SK-N-SH (cell line): ENCODE measurements around the gene AFAP1. TPM values are rescaled to one million over a fixed set of nuclear protein-coding genes. Genes with fewer than 3 reads are reported as not detected.

Experiments used
- CTCF ChIA-PET: fragments of 300-600, 350-600 bp; formaldehyde crosslinking; extraction: SDS; loops from one replicate; lab custom pipeline; 2021; lab: Yijun Ruan, JAX
- POLR2A ChIA-PET: fragments of 350-600 bp; sonication (Branson Sonifier 250); formaldehyde crosslinking; extraction: SDS; loops from one replicate; lab custom pipeline; 2020; ENCODE audit warnings: antibody characterized with exemption, inconsistent platforms; lab: Yijun Ruan, JAX
- DNase-seq: peaks from one replicate; pipeline ENCODE4 v3.0.0; 2012
- H2AFZ ChIP-seq: fragments of 200-600 bp; sonication (generic); 2 replicates; pipeline ENCODE4 v1.8.1; 2016; ENCODE audit warnings: antibody characterized with exemption, mild to moderate bottlenecking, low read depth
- H3F3A ChIP-seq: fragments of 200-600 bp; sonication (generic); replicated peaks from 2 replicates; pipeline ENCODE3; 2016; ENCODE audit warnings: antibody characterized with exemption, mild to moderate bottlenecking; ENCODE audit not compliant: insufficient read depth
- H3K27ac ChIP-seq, 2 experiments: fragments of 200-500 bp in 1 of 2; fragments of 200-600 bp in 1 of 2; sonication (Bioruptor generic) in 1 of 2; sonication (generic), shearing (Covaris generic) in 1 of 2; 2 replicates each; pipeline versions ENCODE4 v1.5.1 to v1.6.1; 2014 to 2016; ENCODE audit warnings: low read depth in 2 of 2, inconsistent platforms in 1 of 2, low read length in 1 of 2, mild to moderate bottlenecking in 1 of 2, mixed read lengths in 1 of 2
- H3K27me3 ChIP-seq: fragments of 200-600 bp; sonication (generic), shearing (Covaris generic); 2 replicates; pipeline ENCODE4 v1.6.1; 2016; ENCODE audit warnings: mixed run types; ENCODE audit not compliant: insufficient read depth
- H3K36me3 ChIP-seq, 2 experiments: fragments of 200-500 bp in 1 of 2; fragments of 200-600 bp in 1 of 2; sonication (Bioruptor generic) in 1 of 2; sonication (generic) in 1 of 2; replicated peaks in 1 of 2; 2 replicates each; pipeline versions ENCODE3 to v1.5.1; 2014 to 2016; ENCODE audit warnings: low read length in 1 of 2, mild to moderate bottlenecking in 1 of 2; ENCODE audit not compliant: insufficient read depth in 2 of 2, control insufficient read depth in 1 of 2
- H3K4me1 ChIP-seq, 2 experiments: fragments of 200-500 bp in 1 of 2; fragments of 200-600 bp in 1 of 2; sonication (Bioruptor generic) in 1 of 2; sonication (generic), shearing (Covaris generic) in 1 of 2; 2 replicates each; pipeline versions ENCODE4 v1.5.1 to v1.6.1; 2014 to 2016; ENCODE audit warnings: low read depth in 1 of 2, low read length in 1 of 2, mixed run types in 1 of 2; ENCODE audit not compliant: insufficient read depth in 2 of 2, control insufficient read depth in 1 of 2
- H3K4me2 ChIP-seq: fragments of 200-600 bp; sonication (generic), shearing (Covaris generic); 2 replicates; pipeline ENCODE4 v1.6.1; 2017; ENCODE audit warnings: mixed run types
- H3K4me3 ChIP-seq, 2 experiments: fragments of 200-500 bp in 1 of 2; fragments of 200-600 bp in 1 of 2; sonication (Bioruptor generic) in 1 of 2; sonication (generic), shearing (Covaris generic) in 1 of 2; 2 replicates each; pipeline versions ENCODE4 v1.5.1 to v1.8.1; 2014 to 2016; ENCODE audit warnings: low read depth in 2 of 2, inconsistent platforms in 1 of 2, low read length in 1 of 2, mild to moderate bottlenecking in 1 of 2, mixed read lengths in 1 of 2, moderate library complexity in 1 of 2
- H3K79me2 ChIP-seq: fragments of 200-600 bp; sonication (generic); 2 replicates; pipeline ENCODE4 v1.8.1; 2017; ENCODE audit warnings: mild to moderate bottlenecking; ENCODE audit not compliant: insufficient read depth
- H3K9ac ChIP-seq: fragments of 200-600 bp; sonication (generic); 2 replicates; pipeline ENCODE4 v1.6.1; 2017; ENCODE audit warnings: mixed run types
- H3K9me2 ChIP-seq: fragments of 200-600 bp; sonication (generic); 2 replicates; pipeline ENCODE4 v1.6.1; 2017; ENCODE audit warnings: mixed run types
- H3K9me3 ChIP-seq: fragments of 200-600 bp; sonication (generic); 2 replicates; pipeline ENCODE4 v1.6.1; 2017; ENCODE audit warnings: mixed run types, mild to moderate bottlenecking, moderate library complexity
- H4K20me1 ChIP-seq: fragments of 200-600 bp; sonication (generic); 2 replicates; pipeline ENCODE4 v1.6.1; 2017; ENCODE audit warnings: mild to moderate bottlenecking, mixed run types; ENCODE audit not compliant: insufficient read depth
- CHD2 ChIP-seq: fragments of 150-350 bp; IDR thresholded peaks from 2 replicates; pipeline ENCODE4 v1.6.1; 2018; ENCODE audit warnings: low read length; ENCODE audit not compliant: partially characterized antibody
- CTCF ChIP-seq: fragments of 200-600 bp; sonication (generic); IDR thresholded peaks from 2 replicates; pipeline ENCODE4 v1.6.1; 2017; ENCODE audit warnings: antibody characterized with exemption, mild to moderate bottlenecking, moderate library complexity
- ELF1 ChIP-seq: IDR thresholded peaks from 2 replicates; pipeline ENCODE4 v1.4.0; 2012
- EP300 ChIP-seq, 2 experiments: IDR thresholded peaks; 2 replicates each; pipeline versions ENCODE4 v1.4.0 to v1.6.1; 2012; ENCODE audit warnings: borderline replicate concordance in 1 of 2, low read depth in 1 of 2, low read length in 1 of 2
- FOXJ3 ChIP-seq: sonication (generic); formaldehyde crosslinking; IDR thresholded peaks from 2 replicates; pipeline ENCODE4 v1.5.1; 2020; ENCODE audit warnings: mild to moderate bottlenecking, missing genetic modification reagents
- FOXM1 ChIP-seq: IDR thresholded peaks from 2 replicates; pipeline ENCODE4 v1.4.0; 2012; ENCODE audit warnings: low read depth, mild to moderate bottlenecking
- MAX ChIP-seq: IDR thresholded peaks from 2 replicates; pipeline ENCODE4 v1.4.0; 2012; ENCODE audit warnings: low read depth
- RFX5 ChIP-seq: IDR thresholded peaks from 2 replicates; pipeline ENCODE4 v1.6.1; 2012; ENCODE audit warnings: mild to moderate bottlenecking, improper control_type of control experiment, low read length
- RXRA ChIP-seq: IDR thresholded peaks from 2 replicates; pipeline ENCODE4 v1.4.0; 2012; ENCODE audit warnings: low read depth, mild to moderate bottlenecking, borderline replicate concordance
- SIN3A ChIP-seq: IDR thresholded peaks from 2 replicates; pipeline ENCODE4 v1.6.1; 2012; ENCODE audit warnings: low read depth, mild to moderate bottlenecking, low read length, moderate library complexity, borderline replicate concordance
- SMC3 ChIP-seq: IDR thresholded peaks from 2 replicates; pipeline ENCODE4 v1.6.1; 2012; ENCODE audit warnings: low read depth, low read length, improper control_type of control experiment
- TAF1 ChIP-seq: IDR thresholded peaks from 2 replicates; pipeline ENCODE4 v1.6.1; 2012; ENCODE audit warnings: low read depth, mild to moderate bottlenecking, low read length, moderate library complexity, borderline replicate concordance
- USF1 ChIP-seq: IDR thresholded peaks from 2 replicates; pipeline ENCODE4 v1.4.0; 2012; ENCODE audit warnings: low read depth, borderline replicate concordance
- ZBTB33 ChIP-seq: IDR thresholded peaks from 2 replicates; pipeline ENCODE4 v1.4.0; 2012; ENCODE audit warnings: low read depth, borderline replicate concordance
- WGBS: methylation state at CpG from one replicate; pipeline ENCODE4 v1.1.6; 2017; ENCODE audit warnings: low lambda C conversion rate; 5-methylcytosine and 5-hydroxymethylcytosine counted together
- polyA plus RNA-seq, 3 experiments: library from polyadenylated mRNA; depleted of rRNA; stranded (reverse); fragments of >200 nt; gene quantifications; 2 replicates each; pipeline ENCODE4 v1.2.3, GENCODE V29; 2012

Gene AFAP1
- polyA plus RNA-seq, 1 of the 3 experiments (the other 2 are of a cell fraction) = 67.9 TPM

GRCh38 chr4:7842384-7843279 is 97.0 kb downstream of the AFAP1 start (continued):
- peak; percentile 86 for TF ChIP-seq ZBTB33
- peak; percentile 39; the same call in 1 of the 2 replicates for TF ChIP-seq USF1
- peak; percentile 33; the same call in 1 of the 2 replicates for TF ChIP-seq SIN3A
- TF ChIP-seq EP300 (IDR thresholded peaks at IDR 0.05; ENCODE audit: borderline replicate concordance in 1 of 2, low read depth in 1 of 2, low read length in 1 of 2) = peak; percentile 54 to 99; a peak in 3 of 4 replicates
- peak; percentile 65 for TF ChIP-seq ELF1
- no peak for TF ChIP-seq RFX5
- peak; percentile 89; the same call in 1 of the 2 replicates for TF ChIP-seq RXRA
- TF ChIP-seq TAF1 = peak; percentile 31; the same call in 1 of the 2 replicates
- TF ChIP-seq FOXJ3 = no peak
- TF ChIP-seq FOXM1 = peak; percentile 95
- TF ChIP-seq SMC3 = no peak
- no peak for TF ChIP-seq CHD2
- TF ChIP-seq, all 33 proteins: peak for 20

- 97% methylated on average over 2 of the region's 2 CpGs for WGBS
- H3K9me2 ChIP-seq = no peaks in the 10 kb centered on the region
- no peak for DNase-seq
- peak overlapping the region; percentile 49; the same call in 1 of the 2 replicates for H3K4me2 ChIP-seq
- H3K79me2 ChIP-seq = peaks cover 81% of the 10 kb centered on the region
- H3K27ac ChIP-seq = peak overlapping the region; percentile 86 to 100
- no peaks in the 10 kb centered on the region for H4K20me1 ChIP-seq
- CTCF ChIA-PET = interaction anchor here (0.8 to 6.0 kb wide), 6 partner anchors 10 to 177 kb away, joined by 3 to 73 read pairs (median 3); no protein-coding TSS in a partner anchor
- no peak overlapping the region for H2AFZ ChIP-seq
- TF ChIP-seq RXRA (no peak), MAX (no peak), CTCF (no peak)
- H3K36me3 ChIP-seq = peaks cover 33 to 69% of the 10 kb centered on the region in 2 experiments
- H3F3A ChIP-seq = peaks cover 68% of the 10 kb centered on the region
- H3K4me1 ChIP-seq = peaks cover 26 to 54% of the 10 kb centered on the region in 2 experiments
- H3K27me3 ChIP-seq = no peaks in the 10 kb centered on the region
- H3K4me3 ChIP-seq = no peak overlapping the region
- POLR2A ChIA-PET = interaction anchor here (0.6 kb wide), 1 partner anchor 10 kb away, joined by 3 read pairs; no protein-coding TSS in a partner anchor
- peak overlapping the region; percentile 88 for H3K9ac ChIP-seq
- no peaks in the 10 kb centered on the region for H3K9me3 ChIP-seq
Observed at GRCh38 chr4:7841894-7842293, 97.8 kb downstream of the AFAP1 start.
